Astrocyte of the spinal cord (primary cell): Measurements from ENCODE around the gene UPK3A.

ENCODE experiments used
- DNase-seq: peaks from one replicate; pipeline ENCODE4 v3.0.0; 2011; ENCODE audit warnings: low read depth, low spot score
- H3K4me3 ChIP-seq: 2 replicates; pipeline ENCODE4 v1.5.1; 2011; ENCODE audit warnings: low read depth, mild to moderate bottlenecking, low read length, moderate library complexity
- in situ Hi-C: cut with HindIII; loops from 2 replicates; pipeline ENCODE4 v1.10.0; 2017; ENCODE audit warnings: low sequenced_read_pairs
- TF ChIP-seq, protein P1 (sequence below): IDR thresholded peaks from 2 replicates; pipeline ENCODE4 v1.5.1; 2012; ENCODE audit warnings: low read depth, mild to moderate bottlenecking, low read length, inconsistent platforms

Gene UPK3A

GRCh38 chr22:45310977-45311531 lies 26.3 kb downstream of the UPK3A start:
- H3K4me3 ChIP-seq = peak overlapping the region; percentile 85
- TF ChIP-seq, protein P1, sequence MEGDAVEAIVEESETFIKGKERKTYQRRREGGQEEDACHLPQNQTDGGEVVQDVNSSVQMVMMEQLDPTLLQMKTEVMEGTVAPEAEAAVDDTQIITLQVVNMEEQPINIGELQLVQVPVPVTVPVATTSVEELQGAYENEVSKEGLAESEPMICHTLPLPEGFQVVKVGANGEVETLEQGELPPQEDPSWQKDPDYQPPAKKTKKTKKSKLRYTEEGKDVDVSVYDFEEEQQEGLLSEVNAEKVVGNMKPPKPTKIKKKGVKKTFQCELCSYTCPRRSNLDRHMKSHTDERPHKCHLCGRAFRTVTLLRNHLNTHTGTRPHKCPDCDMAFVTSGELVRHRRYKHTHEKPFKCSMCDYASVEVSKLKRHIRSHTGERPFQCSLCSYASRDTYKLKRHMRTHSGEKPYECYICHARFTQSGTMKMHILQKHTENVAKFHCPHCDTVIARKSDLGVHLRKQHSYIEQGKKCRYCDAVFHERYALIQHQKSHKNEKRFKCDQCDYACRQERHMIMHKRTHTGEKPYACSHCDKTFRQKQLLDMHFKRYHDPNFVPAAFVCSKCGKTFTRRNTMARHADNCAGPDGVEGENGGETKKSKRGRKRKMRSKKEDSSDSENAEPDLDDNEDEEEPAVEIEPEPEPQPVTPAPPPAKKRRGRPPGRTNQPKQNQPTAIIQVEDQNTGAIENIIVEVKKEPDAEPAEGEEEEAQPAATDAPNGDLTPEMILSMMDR = no peak
- DNase-seq = no peak
- in situ Hi-C loops = no loop called here

- TF ChIP-seq, protein P1 = no peak
- in situ Hi-C loops = no loop called here
- no peak overlapping the region for H3K4me3 ChIP-seq
- no peak for DNase-seq
Observed at GRCh38 chr22:45312415-45312814, 27.7 kb downstream of the UPK3A start.

- in situ Hi-C loops = no loop called here
- H3K4me3 ChIP-seq = no peak overlapping the region
- TF ChIP-seq, protein P1 = no peak
- DNase-seq = no peak
Observed at GRCh38 chr22:45312856-45313255, 28.1 kb downstream of the UPK3A start.

- H3K4me3 ChIP-seq = no peak overlapping the region
- no peak for DNase-seq
- in situ Hi-C loops = no loop called here
- TF ChIP-seq, protein P1 = no peak
Observed at GRCh38 chr22:45314054-45314721, 29.4 kb downstream of the UPK3A start.

GRCh38 chr22:45314786-45315185 lies 30.0 kb downstream of the UPK3A start:
- TF ChIP-seq, protein P1 = no peak
- H3K4me3 ChIP-seq = no peak overlapping the region
- no peak for DNase-seq
- in situ Hi-C loops = no loop called here

- H3K4me3 ChIP-seq = no peak overlapping the region
- TF ChIP-seq, protein P1 = no peak
- in situ Hi-C loops = no loop called here
- no peak for DNase-seq
Observed at GRCh38 chr22:45316796-45317526, 32.2 kb downstream of the UPK3A start.
